Measurements from ENCODE around the gene MRPS15.
A peak's percentile ranks its signal among the peaks of the same experiment; 100 is the strongest.

MRPS15 gene

DNA sequence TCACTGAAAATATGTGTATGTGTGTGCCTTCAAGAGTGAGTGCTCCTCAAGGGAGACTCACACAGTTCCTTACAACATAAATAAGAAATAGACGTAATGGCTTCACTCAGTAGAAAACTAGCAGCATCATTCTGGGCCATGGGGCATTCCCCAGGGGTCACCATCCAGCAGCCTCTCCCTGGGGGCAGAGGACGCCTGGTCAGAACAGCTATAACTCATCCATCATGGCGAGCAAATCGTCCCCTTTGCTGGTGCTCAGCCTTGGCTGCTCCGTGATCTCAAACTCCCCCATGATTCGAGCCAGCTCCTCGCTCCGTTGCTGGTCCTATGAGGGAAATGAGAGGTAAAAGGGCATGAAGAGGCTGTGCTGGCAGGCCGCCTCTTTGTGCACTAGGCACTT is 46.3 kb downstream of the MRPS15 start:
- no peak for DNase-seq (ENCODE audit: low read depth in 2 of 2)
- TF ChIP-seq CTCF (IDR thresholded peaks at IDR 0.05; ENCODE audit: low read depth, low read length): no peak
- H3K4me3 ChIP-seq (replicated peaks in 1 of 2; ENCODE audit: low read depth in 2 of 2, low read length in 2 of 2): no peak overlapping the region

DNA sequence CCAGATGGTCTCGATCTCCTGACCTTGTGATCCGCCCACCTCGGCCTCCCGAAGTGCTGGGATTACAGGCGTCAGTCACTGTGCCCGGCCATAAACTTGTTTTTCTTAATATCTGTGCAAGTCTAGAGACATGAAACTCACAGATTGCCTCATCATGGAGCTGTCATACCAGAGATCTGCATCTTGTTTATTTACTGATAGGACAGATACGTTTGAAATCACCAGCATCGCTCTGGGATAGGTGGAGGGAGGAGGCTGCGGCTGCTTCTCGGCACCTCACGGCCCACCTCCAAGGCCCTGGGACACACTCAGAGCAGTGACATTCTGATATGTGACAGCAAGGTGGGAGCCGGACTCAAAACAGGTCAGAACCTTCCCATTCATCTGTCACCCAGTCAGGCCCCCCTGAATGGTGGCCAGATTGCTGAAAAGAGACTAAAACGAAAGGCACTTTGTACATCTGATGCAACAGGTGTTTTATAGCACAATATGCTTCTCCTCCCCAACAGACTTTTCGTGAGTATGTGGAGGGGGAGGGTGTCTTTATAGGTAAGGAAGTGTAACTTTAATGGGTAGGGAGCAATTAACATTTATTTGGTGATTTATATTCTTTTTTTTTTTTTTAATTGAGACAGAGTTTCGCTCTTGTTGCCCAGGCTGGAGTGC is 48.4 kb downstream of the MRPS15 start:
- DNase-seq (ENCODE audit: low read depth in 2 of 2): no peak
- no peak overlapping the region for H3K4me3 ChIP-seq (replicated peaks in 1 of 2; ENCODE audit: low read depth in 2 of 2, low read length in 2 of 2)
- TF ChIP-seq CTCF (IDR thresholded peaks at IDR 0.05; ENCODE audit: low read depth, low read length): no peak

DNA sequence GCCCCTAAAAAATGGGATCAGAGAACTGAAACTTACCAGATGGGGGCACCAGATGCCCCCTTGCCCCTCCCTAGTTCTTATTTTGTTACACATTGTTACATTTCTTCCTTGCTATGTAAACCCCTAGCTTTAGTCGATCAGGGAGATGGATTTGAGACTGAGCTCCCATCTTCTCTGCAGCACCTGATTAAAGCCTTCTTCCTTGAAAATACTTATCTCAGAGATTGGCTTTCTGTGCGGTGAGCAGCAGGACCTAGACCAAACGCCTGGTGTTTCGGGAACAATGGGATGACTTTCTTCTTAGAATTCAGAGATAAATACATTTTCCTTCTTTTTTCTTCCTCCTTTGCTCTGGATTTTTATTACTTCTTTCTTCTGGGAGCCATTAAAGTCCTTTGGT is 49.8 kb downstream of the MRPS15 start:
- TF ChIP-seq CTCF (IDR thresholded peaks at IDR 0.05; ENCODE audit: low read depth, low read length): no peak
- no peak overlapping the region for H3K4me3 ChIP-seq (replicated peaks in 1 of 2; ENCODE audit: low read depth in 2 of 2, low read length in 2 of 2)
- DNase-seq (ENCODE audit: low read depth in 2 of 2): no peak

DNA sequence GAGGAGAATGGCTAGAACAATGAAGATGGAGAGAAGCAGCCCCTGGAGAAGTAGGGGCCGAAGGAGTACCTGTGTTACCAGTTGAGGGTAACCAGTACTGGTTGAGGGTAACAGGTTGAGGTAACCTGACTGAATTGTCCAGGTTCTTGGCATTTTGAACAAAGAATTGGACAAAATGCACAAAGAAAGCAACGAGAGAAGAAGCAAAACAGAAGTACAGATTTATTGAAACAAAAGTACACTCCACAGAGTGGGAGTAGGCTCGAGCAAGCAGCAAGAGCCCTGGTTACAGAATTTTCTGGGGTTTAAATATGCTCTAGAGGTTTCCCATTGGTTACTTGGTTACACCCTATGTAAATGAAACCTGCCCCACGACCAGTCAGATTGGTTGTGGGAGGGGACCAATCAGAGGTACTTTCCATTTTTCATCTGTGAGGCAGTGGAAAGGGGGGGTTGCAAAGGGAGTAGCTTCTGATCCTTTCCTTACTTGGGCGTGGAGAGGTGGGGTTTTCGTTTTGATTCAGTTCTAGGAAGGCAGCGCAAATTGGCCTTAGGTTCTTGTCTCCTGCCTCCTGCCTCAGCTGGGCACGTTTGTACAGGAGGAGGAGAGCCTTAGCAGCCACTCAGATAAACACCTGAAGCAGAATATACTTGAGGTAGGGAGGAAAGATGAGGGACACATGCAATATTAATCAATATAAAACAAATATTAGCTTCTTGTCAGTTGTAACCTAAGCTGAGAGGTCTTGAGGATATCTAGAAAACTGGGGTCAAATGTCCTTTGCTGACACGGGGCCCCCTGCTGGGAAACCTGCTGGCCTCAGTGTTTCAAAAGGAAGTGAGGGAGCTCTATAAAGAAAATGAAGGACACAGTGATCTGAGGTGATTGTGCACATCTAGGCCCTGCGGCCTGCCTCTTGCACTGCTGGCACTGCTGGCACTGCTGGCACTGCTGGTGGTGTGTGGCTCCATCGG is 52.2 kb downstream of the MRPS15 start:
- peak; percentile 33 to 44 for DNase-seq (ENCODE audit: low read depth in 2 of 2)
- TF ChIP-seq CTCF (IDR thresholded peaks at IDR 0.05; ENCODE audit: low read depth, low read length): no peak
- H3K4me3 ChIP-seq (replicated peaks in 1 of 2; ENCODE audit: low read depth in 2 of 2, low read length in 2 of 2): no peak overlapping the region

DNA sequence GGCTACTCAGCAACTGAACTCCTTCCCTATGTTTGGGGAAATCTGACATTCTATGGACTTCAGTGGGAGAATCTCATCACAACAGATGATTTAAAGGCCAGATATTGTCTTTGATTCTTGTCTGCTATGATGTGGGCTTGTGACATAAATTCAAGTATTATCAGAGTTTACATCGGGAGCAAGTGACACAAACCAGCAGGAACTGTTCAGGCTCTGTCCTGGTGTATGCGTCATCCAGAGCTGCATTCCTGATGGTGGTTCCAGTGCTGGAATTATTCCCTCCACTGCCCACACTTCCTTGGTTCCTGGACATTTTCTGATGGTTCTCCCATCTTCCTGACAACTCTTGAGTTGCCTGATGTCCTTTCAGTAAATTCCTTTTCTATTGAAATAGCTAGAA is 55.7 kb downstream of the MRPS15 start:
- peak in 1 of 2 donors; percentile 52 for DNase-seq (ENCODE audit: low read depth in 2 of 2)
- no peak overlapping the region for H3K4me3 ChIP-seq (replicated peaks in 1 of 2; ENCODE audit: low read depth in 2 of 2, low read length in 2 of 2)

DNA sequence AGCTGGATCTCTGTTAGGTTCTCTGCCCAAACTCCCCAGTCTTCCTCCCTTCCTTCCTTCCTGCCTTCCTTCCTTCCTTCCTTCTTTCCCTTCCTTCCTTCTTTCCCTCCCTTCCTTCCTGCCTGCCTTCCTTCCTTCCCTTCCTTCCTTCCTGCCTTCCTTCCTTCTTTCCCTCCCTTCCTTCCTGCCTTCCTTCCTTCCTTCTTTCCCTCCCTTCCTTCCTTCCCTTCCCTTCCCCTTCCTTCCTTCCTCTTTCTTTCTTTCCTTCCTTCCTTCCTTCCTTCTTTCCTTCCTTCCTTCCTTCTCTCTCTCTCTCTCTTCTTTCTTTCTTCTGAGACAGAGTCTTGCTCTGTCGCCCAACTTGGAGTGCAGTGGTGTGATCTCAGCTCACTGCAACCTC is 57.7 kb downstream of the MRPS15 start:
- no peak overlapping the region for H3K4me3 ChIP-seq (replicated peaks in 1 of 2; ENCODE audit: low read depth in 2 of 2, low read length in 2 of 2)
- no peak for DNase-seq (ENCODE audit: low read depth in 2 of 2)
- no peak for TF ChIP-seq CTCF (IDR thresholded peaks at IDR 0.05; ENCODE audit: low read depth, low read length)

More for the DNA sequence above, 55.7 kb downstream of the MRPS15 start:
- no peak for TF ChIP-seq CTCF (IDR thresholded peaks at IDR 0.05; ENCODE audit: low read depth, low read length)
